OCI-LY1 (cell line): ENCODE data around the gene STK32B.

Experiments
- CTCF ChIP-seq: fragments of 200-600 bp; sonication (generic), shearing (Covaris generic); IDR thresholded peaks from 2 replicates; pipeline ENCODE4 v1.5.1; 2017; ENCODE audit warnings: mild to moderate bottlenecking, antibody characterized with exemption, low read length, moderate library complexity, mixed read lengths
- EZH2 ChIP-seq: fragments of 200-600 bp; sonication (generic), shearing (Covaris generic); IDR thresholded peaks from 2 replicates; pipeline ENCODE4 v1.8.0; 2017; ENCODE audit warnings: borderline replicate concordance, mixed run types, mild to moderate bottlenecking, antibody characterized with exemption, low read length, moderate library complexity, mixed read lengths

GRCh38 chr4:5146248-5146647, 95.0 kb downstream of the STK32B start:
- TF ChIP-seq CTCF (no peak), EZH2 (no peak)
